Progenitor cell of endocrine pancreas (in vitro differentiated cells): ENCODE measurements around the gene ZNF396. TPM values are rescaled to one million over a fixed set of nuclear protein-coding genes. Genes with fewer than 3 reads are reported as not detected.

Experiments used
- DNase-seq: peaks from one replicate; pipeline ENCODE4 v3.0.0; 2021; ENCODE audit warnings: low spot score; ENCODE audit not compliant: unreplicated experiment
- H3K27ac Mint-ChIP-seq: 2 replicates; pipeline ENCODE4 v1.8.0; 2021; ENCODE audit warnings: mild to moderate bottlenecking, moderate library complexity, mixed read lengths
- H3K27me3 Mint-ChIP-seq: 2 replicates; pipeline ENCODE4 v1.8.0; 2021; ENCODE audit warnings: mixed read lengths
- H3K36me3 Mint-ChIP-seq: 2 replicates; pipeline ENCODE4 v1.8.0; 2022; ENCODE audit warnings: mixed read lengths; ENCODE audit not compliant: insufficient read depth
- H3K4me1 Mint-ChIP-seq: 2 replicates; pipeline ENCODE4 v1.8.0; 2021; ENCODE audit warnings: low read depth, mixed read lengths
- H3K4me3 Mint-ChIP-seq: 2 replicates; pipeline ENCODE4 v1.8.0; 2021; ENCODE audit warnings: low read depth, mild to moderate bottlenecking, moderate library complexity, mixed read lengths
- H3K9me3 Mint-ChIP-seq: 2 replicates; pipeline ENCODE4 v1.8.0; 2021; ENCODE audit warnings: low read depth, mixed read lengths
- CTCF ChIP-seq: fragments of 200-600 bp; sonication (generic); IDR thresholded peaks from one replicate; pipeline ENCODE4 v1.5.0; 2021; ENCODE audit warnings: antibody characterized with exemption, mild to moderate bottlenecking; ENCODE audit not compliant: unreplicated experiment
- total RNA-seq: library from RNA; stranded (reverse); gene quantifications from 2 replicates; pipeline ENCODE4 v1.2.1, GENCODE V29; 2021

ZNF396 gene
- total RNA-seq, 1 donor from 2014 or later, result 4.5 TPM

- no peak for DNase-seq
- no peak for TF ChIP-seq CTCF
- peaks cover 32% of the 10 kb centered on the region for H3K4me1 Mint-ChIP-seq
- H3K9me3 Mint-ChIP-seq, result no peaks in the 10 kb centered on the region
- peak overlapping the region; percentile 99 for H3K4me3 Mint-ChIP-seq
- peaks cover 14% of the 10 kb centered on the region for H3K36me3 Mint-ChIP-seq
- H3K27me3 Mint-ChIP-seq, result no peaks in the 10 kb centered on the region
- peak overlapping the region; percentile 98 for H3K27ac Mint-ChIP-seq
Measured at GRCh38 chr18:35343488-35343935, 33.6 kb downstream of the ZNF396 start.

GRCh38 chr18:35337286-35337685 lies 39.9 kb downstream of the ZNF396 start:
- Mint-ChIP-seq H3K4me1 (peaks cover 9% of the 10 kb centered on the region), H3K9me3 (no peaks in the 10 kb centered on the region), H3K36me3 (peaks cover 51% of the 10 kb centered on the region), H3K27me3 (no peaks in the 10 kb centered on the region), H3K4me3 (no peak overlapping the region), H3K27ac (no peak overlapping the region)
- DNase-seq, result no peak
- no peak for TF ChIP-seq CTCF

- Mint-ChIP-seq H3K27me3 (no peaks in the 10 kb centered on the region), H3K36me3 (peaks cover 51% of the 10 kb centered on the region), H3K9me3 (no peaks in the 10 kb centered on the region)
Measured at GRCh38 chr18:35335866-35336265, 41.3 kb downstream of the ZNF396 start.

GRCh38 chr18:35334821-35335220 lies 42.3 kb downstream of the ZNF396 start:
- Mint-ChIP-seq H3K36me3 (peaks cover 47% of the 10 kb centered on the region), H3K4me3 (no peak overlapping the region), H3K27me3 (no peaks in the 10 kb centered on the region), H3K27ac (peak overlapping the region; percentile 6), H3K9me3 (no peaks in the 10 kb centered on the region), H3K4me1 (peaks cover 6% of the 10 kb centered on the region)
- no peak for DNase-seq
- no peak for TF ChIP-seq CTCF

More at GRCh38 chr18:35335866-35336265, 41.3 kb downstream of the ZNF396 start:
- peaks cover 6% of the 10 kb centered on the region for H3K4me1 Mint-ChIP-seq
- DNase-seq, result no peak
- TF ChIP-seq CTCF, result no peak
- peak overlapping the region; percentile 67 for H3K27ac Mint-ChIP-seq
- H3K4me3 Mint-ChIP-seq, result no peak overlapping the region

- Mint-ChIP-seq H3K36me3 (peaks cover 45% of the 10 kb centered on the region), H3K4me1 (peaks cover 6% of the 10 kb centered on the region), H3K4me3 (no peak overlapping the region), H3K27ac (no peak overlapping the region), H3K27me3 (no peaks in the 10 kb centered on the region), H3K9me3 (no peaks in the 10 kb centered on the region)
- no peak for DNase-seq
- no peak for TF ChIP-seq CTCF
Measured at GRCh38 chr18:35334212-35334611, 42.9 kb downstream of the ZNF396 start.
